HG03103 (cell line): Measurements from ENCODE around the gene SAMD11.
"Not testable (repeated sequence)": the region's sequence is repeated elsewhere in the genome, so short reads cannot be mapped to it uniquely, and the experiment has no call there.

Experiments used
- ATAC-seq: cut with Tn5 transposase; IDR thresholded peaks from one replicate; pipeline ENCODE4 v1.9.1; 2021; ENCODE audit warnings: low read depth; ENCODE audit not compliant: unreplicated experiment

The SAMD11 gene, protein sequence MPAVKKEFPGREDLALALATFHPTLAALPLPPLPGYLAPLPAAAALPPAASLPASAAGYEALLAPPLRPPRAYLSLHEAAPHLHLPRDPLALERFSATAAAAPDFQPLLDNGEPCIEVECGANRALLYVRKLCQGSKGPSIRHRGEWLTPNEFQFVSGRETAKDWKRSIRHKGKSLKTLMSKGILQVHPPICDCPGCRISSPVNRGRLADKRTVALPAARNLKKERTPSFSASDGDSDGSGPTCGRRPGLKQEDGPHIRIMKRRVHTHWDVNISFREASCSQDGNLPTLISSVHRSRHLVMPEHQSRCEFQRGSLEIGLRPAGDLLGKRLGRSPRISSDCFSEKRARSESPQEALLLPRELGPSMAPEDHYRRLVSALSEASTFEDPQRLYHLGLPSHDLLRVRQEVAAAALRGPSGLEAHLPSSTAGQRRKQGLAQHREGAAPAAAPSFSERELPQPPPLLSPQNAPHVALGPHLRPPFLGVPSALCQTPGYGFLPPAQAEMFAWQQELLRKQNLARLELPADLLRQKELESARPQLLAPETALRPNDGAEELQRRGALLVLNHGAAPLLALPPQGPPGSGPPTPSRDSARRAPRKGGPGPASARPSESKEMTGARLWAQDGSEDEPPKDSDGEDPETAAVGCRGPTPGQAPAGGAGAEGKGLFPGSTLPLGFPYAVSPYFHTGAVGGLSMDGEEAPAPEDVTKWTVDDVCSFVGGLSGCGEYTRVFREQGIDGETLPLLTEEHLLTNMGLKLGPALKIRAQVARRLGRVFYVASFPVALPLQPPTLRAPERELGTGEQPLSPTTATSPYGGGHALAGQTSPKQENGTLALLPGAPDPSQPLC

DNA sequence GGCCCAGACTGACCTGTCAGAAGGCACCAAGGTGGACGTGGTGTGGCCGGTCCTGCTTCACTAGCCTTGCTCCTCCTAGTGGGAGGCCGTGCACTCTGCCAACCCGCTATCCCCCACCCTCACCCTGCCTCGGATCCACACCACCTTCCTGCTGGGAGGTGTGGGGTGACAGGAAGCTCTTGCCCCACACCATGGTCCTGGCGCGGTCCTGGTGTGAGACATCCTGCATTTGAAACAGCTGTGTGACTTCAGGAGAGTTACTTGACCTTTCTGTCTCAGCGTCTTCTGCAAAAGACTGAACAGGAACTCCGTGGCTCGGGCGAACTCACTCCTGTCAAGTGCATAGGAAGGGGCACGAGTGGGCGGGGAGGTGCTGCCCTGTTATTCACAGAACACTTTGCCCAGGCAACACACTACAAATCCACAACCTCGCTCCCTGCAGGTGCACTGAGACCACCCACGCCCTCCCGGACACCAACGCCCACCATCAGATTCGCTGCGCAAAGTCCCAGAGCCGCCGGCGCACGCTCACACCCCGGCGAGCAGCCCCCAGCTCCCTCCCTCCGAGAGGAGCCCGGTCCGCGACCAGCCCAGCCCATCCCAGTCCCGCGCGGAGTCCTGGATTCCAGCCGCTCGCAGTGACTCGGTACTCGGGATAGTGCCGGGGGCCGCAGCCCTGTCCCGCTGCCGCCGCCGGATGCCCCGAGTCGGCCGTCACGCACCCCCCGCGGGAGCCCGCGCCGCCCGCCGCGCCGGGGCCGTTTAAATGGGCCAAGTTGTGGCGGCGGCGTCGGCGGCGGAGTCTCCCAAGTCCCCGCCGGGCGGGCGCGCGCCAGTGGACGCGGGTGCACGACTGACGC lies at the start of gene SAMD11:
Gene SAMD11 (plus strand): TSS at position 793 of the 860 bp plus-strand sequence. CDS start 509 bp downstream, outside the sequence.
- ATAC-seq: no peak

DNA sequence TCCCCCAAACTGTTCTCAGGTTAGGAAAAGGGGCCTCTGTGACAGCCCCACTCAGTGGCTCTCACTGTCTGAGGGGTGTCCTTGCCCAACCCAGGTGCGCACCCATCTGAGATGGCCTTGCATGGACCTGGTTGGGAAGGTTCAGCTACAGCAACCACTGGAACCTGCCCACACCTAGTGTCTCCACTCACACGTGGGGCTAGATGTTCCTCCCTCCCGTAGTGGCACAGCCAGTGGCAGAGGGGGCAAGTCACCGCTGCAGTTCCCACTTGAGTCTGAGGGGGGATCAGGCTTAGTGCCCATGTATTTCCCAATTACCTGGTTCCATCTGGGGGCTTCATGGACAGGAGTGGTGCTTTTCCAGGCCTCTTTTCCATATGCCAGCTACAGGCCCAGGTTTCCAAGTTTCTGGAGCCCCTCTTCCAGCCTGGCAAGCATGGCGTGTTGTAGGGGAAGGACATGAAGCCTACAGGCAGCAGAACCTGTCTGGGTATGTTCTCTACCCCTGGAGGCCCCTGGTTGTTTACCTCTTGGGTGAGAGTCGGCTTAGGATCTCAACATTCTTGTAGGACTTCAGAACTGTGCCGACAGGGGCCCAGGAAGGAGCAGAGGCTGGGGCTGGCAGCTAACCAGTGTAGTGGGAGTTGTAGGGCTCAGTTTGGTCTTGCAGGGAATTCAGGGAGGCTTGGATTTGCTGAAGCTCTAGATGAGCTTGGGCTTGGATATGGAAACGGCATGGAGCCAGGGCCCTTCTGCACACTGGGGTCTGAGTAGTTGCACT lies 47.1 kb upstream of the SAMD11 start:
- not testable (repeated sequence) for ATAC-seq

DNA sequence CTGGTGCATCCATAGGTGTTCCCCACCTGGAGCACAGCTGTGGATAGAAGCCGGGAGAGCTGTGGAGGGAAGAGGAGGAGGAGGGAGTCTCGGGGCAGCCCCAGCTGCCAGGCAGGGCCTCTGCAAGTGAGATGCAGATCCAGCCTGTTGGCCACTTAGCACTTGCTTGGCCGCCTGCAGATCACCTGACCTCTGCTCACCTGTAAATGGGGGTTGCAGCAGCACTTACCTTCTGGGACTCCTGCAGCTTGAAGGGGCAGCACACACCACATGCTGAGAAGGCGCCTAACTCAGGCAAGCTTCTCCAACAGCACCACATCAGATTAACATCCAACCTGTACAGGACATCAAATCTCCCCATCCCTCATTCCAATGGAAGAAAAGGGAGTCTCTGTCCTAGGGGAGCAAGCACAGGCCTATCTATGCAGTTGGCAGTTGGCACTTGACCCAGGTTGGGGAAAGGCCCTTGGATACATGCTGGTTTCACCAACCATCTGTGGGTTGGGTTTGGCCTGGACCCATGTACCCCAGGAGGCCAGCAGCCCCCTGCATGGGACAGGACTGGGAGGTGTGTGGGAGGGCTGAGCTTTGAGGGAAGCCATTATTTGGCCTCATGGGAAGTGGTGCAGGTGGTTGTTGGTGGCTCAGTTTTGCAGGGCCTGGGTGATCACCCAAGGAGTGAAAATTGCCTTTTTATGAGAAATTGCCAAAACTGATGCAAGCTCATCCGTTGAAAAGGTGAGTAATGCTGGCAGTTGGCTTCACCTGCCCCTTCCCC lies 46.3 kb upstream of the SAMD11 start:
- not testable (repeated sequence) for ATAC-seq

DNA sequence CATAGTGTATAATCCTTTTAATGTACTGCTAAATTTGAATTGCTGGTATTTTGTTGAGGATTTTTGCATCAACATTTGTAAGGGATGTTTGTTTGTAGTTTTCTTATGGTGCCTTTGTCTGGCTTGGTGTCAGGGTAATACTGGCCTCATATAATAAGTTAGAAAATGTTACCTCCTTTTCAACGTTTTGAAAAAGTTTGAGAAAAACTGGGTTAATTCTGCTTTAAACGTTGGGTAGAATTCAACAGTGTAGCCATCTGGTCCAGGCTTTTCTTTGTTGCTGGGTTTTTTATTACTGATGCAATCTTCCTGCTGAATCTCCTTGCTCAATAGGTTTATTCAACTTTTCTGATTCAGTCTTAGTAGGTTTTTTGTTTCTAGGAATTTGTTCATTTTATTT lies 43.2 kb upstream of the SAMD11 start:
- ATAC-seq: not testable (repeated sequence)

DNA sequence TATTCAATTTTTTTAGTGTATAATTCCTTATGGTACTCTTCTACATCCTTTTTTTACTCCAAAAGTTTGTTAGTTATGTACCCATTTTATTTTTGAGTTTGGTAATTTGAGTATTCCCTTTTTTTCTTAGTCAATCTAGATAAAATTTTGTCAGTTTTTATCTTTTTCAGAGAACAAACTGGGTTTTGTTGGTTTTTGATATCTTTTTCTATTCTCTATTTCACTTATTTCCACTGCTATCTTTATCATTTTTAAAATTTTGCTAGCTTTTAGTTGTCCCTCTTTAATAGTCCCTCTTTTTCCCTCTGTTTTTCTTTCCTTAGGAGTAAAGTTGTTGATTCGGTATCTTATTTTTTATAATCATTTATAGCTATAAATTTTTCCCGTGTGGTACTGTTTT lies 42.8 kb upstream of the SAMD11 start:
- ATAC-seq: not testable (repeated sequence)

DNA sequence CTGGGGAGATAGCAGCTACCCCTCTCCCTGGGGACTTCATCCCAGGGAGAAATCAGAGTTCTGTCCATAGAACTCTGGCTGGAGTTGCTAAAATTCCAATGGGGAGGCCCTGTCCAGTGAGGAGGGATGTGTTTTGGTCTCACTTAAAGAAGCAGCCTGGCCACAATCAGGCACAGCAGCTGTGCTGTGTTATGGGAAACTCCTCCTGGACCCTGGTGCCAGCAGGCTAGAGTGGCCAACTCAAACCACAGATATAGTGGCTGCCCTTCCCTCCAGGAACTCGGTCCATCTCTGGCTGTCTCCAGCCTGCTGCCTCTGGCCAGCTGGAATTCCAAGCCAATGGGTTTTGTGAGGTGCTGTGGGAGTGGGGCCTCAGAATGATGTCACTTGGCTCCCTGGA lies 37.4 kb upstream of the SAMD11 start:
- no peak for ATAC-seq

DNA sequence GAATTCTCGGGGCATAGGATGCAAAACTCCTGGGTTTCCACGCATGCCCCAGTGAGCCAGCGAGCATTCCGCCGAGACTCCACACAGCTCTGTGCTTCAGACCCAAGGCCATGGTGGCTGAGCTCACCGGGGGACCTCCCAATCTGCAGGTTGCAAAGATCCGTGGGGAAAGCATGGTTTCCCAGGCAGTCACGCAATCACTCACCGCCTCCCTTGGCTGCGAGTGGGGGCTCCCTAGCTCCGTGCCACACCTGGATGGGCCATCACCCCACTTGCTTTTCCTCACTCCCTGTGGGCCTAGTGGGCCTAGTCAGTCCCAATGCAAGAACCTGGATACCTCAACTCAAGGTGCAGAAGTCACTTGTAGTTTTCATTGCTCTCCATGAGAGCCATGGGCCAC lies 37.0 kb upstream of the SAMD11 start:
- ATAC-seq: no peak

DNA sequence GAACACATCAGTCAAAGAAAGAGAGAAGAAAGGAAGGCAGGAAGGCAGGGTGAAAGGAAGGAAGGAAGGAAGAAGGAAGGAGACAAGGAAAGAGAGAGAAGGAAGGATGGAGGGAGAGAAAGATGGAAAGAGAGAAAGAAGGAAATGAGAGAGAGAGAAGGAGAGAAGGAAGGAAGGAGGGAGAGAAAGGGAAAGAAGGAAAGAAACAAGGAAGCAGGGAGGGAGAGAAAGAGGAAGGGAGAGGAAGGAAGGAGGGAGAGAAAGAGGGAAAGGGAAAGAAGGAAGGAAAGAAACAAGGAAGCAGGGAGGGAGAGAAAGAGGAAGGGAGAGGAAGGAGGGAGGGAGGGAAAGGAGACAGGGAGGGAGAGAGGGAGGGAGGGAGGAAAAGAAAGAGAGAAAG lies 35.4 kb upstream of the SAMD11 start:
- no peak for ATAC-seq

DNA sequence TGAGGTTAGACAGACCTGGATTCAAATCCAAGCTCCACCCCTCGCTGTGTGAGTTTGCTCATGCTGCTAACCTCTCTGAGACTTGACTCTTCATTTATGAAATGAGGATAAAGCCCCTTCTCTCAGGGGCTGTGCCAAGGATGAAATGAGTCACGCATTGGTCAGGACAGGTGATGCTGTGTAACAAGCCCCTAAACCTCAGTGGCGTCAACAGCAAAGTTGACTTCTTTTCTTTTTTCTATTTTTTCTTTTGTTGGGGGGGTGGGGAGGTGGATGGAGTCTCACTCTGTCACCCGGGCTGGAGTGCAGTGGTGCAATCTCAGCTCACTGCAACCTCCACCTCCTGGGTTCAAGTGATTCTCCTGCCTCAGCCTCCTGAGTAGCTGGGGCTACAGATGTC lies 33.9 kb upstream of the SAMD11 start:
- ATAC-seq: not testable (repeated sequence)

DNA sequence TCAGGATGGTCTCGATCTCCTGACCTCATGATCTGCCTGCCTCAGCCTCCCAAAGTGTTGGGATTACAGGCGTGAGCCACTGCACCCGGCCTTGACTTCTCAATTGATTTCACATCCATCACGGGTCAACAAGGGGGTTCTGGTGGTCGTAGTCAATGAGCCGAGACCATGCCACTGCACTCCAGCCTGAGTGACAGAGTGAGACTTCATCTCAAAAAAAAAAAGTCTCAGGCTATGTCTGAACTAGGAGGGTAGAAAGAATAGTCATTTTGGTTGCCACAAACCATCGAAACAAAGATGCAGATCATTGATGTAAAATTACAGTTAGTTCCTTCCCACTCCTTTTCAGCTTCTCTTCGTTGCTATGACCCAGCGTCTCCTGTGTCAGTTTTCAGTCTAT lies 33.5 kb upstream of the SAMD11 start:
- not testable (repeated sequence) for ATAC-seq

DNA sequence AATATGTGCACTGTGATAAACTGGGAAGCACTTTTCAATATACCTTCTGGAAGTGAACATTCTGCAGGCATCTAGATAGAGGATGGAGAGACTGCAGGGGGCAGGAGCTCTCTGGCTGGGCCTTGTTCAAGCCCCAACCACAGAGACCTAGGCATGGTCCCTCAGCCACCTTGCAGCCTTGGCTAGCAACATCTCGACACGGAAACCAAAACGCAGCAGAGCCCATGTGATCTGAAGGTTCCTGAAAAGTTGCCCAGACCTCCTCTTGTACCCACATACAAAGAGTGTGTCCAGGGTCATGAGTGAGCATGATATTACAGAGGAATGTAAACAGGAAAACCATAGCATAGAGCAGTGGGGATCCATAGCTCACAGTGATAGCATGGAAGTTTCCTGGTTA lies 33.1 kb upstream of the SAMD11 start:
- no peak for ATAC-seq

DNA sequence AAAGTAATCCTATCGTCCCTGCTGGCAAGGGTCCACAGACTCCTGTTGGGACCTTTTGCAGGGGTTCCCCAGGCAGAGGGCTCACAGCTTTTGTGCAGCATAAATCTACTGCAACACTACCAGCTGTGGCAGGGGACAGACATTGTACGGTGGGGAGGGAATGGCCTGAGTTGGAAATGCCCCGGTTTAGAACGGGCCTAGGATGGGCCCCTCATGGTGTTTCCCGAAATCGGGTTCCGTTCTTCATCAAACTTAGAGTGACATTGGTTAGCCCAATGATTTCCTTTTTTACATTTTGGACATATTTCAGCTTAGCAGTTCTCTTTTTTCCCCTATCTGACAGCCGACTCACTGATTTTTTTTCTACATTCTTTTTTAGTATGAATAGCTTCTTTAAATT lies 26.5 kb upstream of the SAMD11 start:
- no peak for ATAC-seq

DNA sequence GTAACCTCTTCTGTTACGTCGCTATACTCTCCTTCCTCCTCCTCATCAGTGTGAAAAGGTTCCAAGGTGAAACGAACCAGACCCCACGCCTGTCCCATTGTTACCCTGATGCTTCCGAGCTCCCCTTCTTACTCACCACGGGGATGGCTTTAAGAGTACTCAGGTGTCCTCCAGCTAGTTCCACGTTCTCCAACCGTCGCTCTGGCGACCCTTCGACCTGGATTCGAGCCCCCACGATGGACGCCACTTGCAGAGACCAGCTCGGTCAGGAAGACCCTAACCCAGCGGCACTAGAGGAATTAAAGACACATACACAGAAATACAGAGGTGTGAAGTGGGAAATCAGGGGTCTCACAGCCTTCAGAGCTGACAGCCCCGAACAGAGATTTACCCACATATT lies 25.8 kb upstream of the SAMD11 start:
- not testable (repeated sequence) for ATAC-seq

DNA sequence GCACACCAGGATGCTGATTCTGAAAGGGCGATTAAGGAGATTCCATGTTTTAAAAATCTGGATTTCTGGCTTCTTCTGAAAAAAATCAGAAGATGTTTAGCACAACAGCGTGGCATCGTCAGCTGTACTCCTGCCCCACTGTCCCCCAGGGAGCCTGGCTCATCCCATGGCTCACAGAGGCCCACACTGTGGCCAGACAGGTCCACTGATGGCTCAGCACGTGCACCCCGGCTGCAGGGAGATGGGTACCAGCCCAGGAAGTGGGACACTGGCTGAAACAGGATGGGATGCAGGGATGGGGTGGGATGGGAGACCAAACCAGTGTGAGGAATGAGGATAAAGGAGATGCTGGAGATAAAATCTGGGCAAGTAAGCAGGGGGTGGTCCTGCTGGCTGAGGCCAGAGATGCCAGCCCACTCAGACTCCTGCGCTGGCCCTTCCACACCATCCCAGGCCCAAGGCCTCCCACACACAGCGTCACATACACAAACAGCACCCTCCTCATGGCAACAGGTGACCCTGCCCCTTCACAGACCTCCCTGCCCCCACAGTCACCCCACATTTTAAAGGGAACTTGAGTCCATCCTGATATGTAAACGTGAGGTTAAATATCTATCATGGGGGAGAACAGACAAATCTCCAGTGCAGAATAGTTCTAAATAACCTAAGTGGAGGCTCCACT lies 23.9 kb upstream of the SAMD11 start:
- no peak for ATAC-seq

DNA sequence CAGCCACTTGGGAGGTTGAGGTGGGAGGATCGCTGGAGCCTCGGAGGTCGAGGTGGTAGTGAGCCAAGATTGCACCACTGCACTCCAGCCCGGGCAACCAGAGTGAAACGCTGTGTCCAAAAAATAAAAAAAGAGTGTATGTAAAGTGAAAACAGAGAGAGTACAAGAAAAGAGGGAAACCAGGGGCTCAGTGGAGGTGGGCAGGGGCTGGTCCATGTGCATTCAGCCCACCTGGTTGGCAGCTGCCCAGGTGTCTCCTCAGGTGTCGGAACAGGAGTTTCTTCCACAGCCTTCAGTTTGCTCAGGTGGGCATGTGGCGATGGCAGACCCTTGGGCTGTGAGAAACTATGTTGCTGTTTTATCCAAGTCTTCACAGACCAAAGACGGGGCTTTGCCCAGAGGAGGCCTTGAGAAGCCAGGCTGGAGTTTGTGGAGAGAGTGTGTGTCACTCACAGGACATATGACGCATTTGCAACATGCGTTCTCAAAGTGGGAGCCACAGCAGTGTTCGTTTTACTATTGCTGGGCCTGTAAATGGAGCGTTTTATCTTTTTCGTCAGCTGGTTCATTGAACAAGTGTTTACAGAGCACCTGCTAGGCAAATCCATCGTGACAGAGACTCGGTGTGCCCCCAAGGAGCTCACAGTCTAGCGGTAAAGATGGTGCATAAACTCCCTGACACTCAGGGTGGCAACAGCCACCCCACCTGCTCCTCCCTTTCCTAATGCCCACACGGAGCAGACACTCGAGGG lies 22.4 kb upstream of the SAMD11 start:
- ATAC-seq: no peak

DNA sequence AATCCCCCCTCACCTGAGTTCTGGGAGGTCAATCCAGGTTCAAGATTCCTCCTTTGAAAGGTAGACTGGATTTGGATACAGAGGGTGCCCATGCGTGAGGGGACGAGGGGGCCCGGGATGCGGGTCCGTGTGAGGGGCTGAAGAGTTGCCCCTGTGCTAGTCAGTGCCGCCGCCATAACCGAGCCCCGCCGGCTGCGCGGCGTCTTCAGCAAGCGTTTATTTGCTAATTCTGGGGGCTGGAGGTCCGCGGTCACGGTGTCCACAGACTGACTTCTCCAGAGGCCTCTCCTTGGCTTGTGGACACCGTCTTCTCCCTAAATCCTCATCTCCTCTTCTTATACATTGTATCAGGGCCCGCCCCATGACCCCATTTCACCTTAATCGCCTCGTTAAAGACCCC lies 20.9 kb upstream of the SAMD11 start:
- no peak for ATAC-seq

DNA sequence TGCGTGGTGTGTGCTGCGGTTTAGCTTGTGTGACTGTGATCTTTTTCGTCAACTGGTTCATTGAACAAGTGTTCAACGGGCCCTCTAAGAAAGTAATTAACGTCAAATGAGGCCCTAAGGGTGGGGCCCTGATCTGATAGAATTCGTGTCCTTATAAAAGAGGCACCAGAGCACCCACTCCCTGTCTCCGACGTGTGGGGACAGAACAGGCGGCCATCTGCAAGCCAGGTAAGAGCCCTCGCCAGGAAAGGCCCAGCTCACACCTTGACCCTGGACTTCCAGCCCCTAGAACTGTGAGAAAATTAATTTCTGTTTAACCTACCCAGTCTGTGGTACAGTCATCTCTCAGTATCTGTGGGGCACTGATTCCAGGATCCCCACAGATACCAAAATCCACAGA lies 20.4 kb upstream of the SAMD11 start:
- no peak for ATAC-seq

DNA sequence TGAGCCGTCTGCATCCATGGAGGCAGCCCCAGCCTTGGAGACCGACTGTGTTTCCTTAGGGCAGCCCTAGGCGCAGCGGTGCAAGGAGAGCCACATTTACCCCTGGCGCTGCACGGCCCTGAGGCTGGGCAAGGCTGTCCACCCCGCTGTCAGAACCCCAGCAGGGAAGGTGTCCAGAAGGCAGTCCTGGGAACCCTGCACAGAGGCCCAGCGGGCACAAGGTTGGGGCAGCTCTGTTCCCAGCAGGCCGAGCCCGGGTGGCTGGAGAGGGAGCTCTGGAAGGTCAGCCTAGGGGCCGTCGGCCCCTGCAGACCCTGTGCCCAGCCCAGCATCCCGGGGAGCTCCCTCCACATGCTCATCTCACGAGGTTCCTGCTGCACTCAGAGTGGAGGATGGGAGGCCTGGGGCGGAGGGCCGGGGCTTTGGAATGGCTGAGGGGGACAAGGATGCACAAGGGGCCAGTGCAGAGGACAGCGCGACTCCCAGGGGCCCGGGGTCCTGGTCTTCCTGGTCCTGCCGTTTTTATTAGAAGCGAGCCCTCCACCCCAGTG lies 19.9 kb upstream of the SAMD11 start:
- no peak for ATAC-seq
